ENCODE measurements around the gene ADCY7. TPM values are rescaled to one million over a fixed set of nuclear protein-coding genes. Genes with fewer than 3 reads are reported as not detected.

The ADCY7 gene
- total RNA-seq, 1 experiment from 2014 or later: 34.2 TPM

DNA sequence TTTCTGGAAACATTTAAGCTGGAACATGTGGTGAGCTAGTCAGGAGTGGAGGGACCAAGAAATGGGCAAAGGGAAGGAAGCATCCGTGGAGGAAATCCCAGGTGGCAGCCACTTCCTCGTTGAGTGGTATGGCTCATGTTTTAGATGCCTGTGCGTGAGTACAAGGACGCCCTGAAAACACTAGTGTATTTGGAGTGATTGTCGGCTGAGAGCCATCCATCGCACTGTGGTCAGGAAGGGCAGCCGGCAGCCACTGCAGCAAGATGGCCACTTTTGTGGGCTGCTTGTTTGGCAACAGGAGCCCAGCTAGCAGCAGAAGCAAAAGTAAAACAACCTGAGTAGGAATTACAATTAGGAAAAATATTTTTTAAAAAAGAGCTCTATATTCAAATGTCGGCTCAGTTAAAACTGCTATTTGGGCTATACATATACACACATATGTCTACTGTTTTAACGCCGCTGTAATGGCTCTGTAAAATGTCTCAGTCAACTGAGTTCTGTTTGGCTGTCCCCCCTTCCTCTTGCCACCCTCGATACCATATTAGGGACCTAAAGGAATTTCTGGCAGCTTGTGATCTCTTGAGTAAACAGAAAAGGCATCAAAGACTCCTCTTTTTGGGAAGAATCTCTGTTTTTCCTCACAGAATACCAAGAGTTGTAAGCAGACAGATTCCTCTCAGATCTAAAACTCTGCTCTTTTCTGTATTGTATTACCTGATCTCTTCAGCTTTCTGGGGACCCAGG lies 63.3 kb downstream of the ADCY7 start (continued):
- TF ChIP-seq EZH2 (IDR thresholded peaks at IDR 0.05): no peak

DNA sequence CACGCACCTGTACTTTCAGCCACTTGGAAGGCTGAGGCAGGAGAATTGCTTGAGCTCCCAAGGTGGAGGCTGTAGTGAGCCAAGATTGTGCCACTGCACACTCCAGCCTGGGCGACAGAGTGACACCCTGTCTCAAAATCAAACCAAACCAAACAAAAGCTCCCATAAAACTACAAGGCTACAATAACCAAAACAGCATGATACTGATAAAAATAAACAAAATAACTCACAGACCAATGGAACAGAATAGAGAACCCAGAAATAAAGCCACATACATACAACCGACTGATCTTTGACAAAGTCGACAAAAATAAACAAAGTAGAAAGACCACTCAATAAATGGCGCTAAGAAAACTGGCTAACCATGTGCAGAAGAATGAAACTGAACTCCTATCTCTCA lies 65.2 kb downstream of the ADCY7 start:
- H3K27ac ChIP-seq (ENCODE audit: low read depth, low read length): no peak overlapping the region
- no peak for TF ChIP-seq CBX3 (IDR thresholded peaks at IDR 0.05; ENCODE audit: low read depth)
- no peak for TF ChIP-seq TCF7L2 (IDR thresholded peaks at IDR 0.05; ENCODE audit: borderline replicate concordance, extremely low read depth, insufficient read depth, insufficient read length)
- TF ChIP-seq, protein P1, sequence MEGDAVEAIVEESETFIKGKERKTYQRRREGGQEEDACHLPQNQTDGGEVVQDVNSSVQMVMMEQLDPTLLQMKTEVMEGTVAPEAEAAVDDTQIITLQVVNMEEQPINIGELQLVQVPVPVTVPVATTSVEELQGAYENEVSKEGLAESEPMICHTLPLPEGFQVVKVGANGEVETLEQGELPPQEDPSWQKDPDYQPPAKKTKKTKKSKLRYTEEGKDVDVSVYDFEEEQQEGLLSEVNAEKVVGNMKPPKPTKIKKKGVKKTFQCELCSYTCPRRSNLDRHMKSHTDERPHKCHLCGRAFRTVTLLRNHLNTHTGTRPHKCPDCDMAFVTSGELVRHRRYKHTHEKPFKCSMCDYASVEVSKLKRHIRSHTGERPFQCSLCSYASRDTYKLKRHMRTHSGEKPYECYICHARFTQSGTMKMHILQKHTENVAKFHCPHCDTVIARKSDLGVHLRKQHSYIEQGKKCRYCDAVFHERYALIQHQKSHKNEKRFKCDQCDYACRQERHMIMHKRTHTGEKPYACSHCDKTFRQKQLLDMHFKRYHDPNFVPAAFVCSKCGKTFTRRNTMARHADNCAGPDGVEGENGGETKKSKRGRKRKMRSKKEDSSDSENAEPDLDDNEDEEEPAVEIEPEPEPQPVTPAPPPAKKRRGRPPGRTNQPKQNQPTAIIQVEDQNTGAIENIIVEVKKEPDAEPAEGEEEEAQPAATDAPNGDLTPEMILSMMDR (IDR thresholded peaks at IDR 0.05 in 2 of 3, conservative IDR thresholded peaks at IDR 0.05 in 1 of 3; ENCODE audit: borderline replicate concordance in 1 of 3, insufficient read depth in 1 of 3, low read depth in 2 of 3, low read length in 2 of 3): no peak
- no peak for TF ChIP-seq EZH2phosphoT487 (IDR thresholded peaks at IDR 0.05; ENCODE audit: borderline replicate concordance)
- TF ChIP-seq, protein P2, sequence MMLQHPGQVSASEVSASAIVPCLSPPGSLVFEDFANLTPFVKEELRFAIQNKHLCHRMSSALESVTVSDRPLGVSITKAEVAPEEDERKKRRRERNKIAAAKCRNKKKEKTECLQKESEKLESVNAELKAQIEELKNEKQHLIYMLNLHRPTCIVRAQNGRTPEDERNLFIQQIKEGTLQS (IDR thresholded peaks at IDR 0.05): no peak
- no peak for TF ChIP-seq JUND (IDR thresholded peaks at IDR 0.05)
- CTCF ChIA-PET: no interaction called here
- H3K79me2 ChIP-seq (ENCODE audit: insufficient read depth, low read length): peaks cover 22% of the 10 kb centered on the region
- H3K9ac ChIP-seq (ENCODE audit: low read length): no peak overlapping the region
- H4K20me1 ChIP-seq (ENCODE audit: insufficient read depth): peaks cover 3% of the 10 kb centered on the region; the same call in 1 of the 2 replicates
- no peak for DNase-seq (ENCODE audit: low read depth, low spot score)
- H3K4me2 ChIP-seq (ENCODE audit: low read length): no peak overlapping the region
- no peak overlapping the region for H2AFZ ChIP-seq (ENCODE audit: low read depth, low read length, poor library complexity, severe bottlenecking)
- no peaks in the 10 kb centered on the region for H3K9me3 ChIP-seq (ENCODE audit: control insufficient read depth in 1 of 2, insufficient read depth in 1 of 2, low read depth in 1 of 2, low read length in 2 of 2)
- H3K4me1 ChIP-seq (ENCODE audit: control insufficient read depth in 1 of 2, insufficient read depth in 2 of 2, low read length in 2 of 2): no peaks in the 10 kb centered on the region
- peaks cover 11 to 27% of the 10 kb centered on the region in 2 experiments for H3K36me3 ChIP-seq (ENCODE audit: control insufficient read depth in 1 of 2, insufficient read depth in 2 of 2, low read length in 2 of 2)
- no TSS peak for BruUV-seq (replicated peaks)
- H3K4me3 ChIP-seq (replicated peaks in 1 of 2; ENCODE audit: low read depth in 1 of 2, low read length in 2 of 2): no peak overlapping the region
- POLR2A ChIA-PET: no interaction called here
- no peaks in the 10 kb centered on the region for H3K27me3 ChIP-seq (ENCODE audit: insufficient read depth, low read length)
- RAD21 ChIA-PET (ENCODE audit: low non-redundant PET in 1 of 2, low total read pairs in 2 of 2, uncharacterized antibody in 2 of 2, unreplicated experiment in 2 of 2): no interaction called here
- intact Hi-C loops (cut with micrococcal nuclease): no loop called here
- ATAC-seq: no peak
- no peaks in the 10 kb centered on the region for H3K9me2 ChIP-seq (ENCODE audit: insufficient read depth)
